NCI-H69 (cell line): Measurements from ENCODE around the gene CYP27A1.
"Not testable (repeated sequence)": the region's sequence is repeated elsewhere in the genome, so short reads cannot be mapped to it uniquely, and the experiment has no call there.

Source experiments
- DNase-seq: peaks from one replicate; lab custom pipeline; 2025; lab: John Stamatoyannopoulos, UW

Gene CYP27A1

GRCh38 chr2:218781691-218782527, at the start of gene CYP27A1:
CYP27A1 (plus strand) TSS chr2:218782147; CDS start chr2:218782183, 36 bp downstream.
- DNase-seq, result peak; percentile 68

DNA sequence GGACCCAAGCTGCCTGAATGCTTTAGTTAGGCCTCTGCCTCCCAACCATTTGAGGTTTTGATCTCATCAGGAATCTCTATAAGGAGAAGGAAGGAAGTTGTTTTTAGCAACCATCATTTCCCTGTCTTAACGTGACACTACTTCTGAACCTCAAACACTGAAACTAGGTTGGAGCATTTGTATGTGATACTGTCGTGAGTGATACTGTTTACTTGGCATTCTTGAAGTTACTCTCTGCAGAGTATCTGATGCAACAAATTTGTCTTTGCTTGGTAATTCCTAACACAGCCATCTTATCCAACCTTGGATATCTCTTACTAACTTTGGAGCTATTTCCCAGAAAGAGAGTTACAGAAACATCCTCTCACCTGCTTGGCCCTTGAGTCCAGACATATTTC, 49.2 kb upstream of the CYP27A1 start:
- DNase-seq, result no peak

GRCh38 chr2:218733171-218734021, 48.6 kb upstream of the CYP27A1 start:
- peak; percentile 16 for DNase-seq

DNA sequence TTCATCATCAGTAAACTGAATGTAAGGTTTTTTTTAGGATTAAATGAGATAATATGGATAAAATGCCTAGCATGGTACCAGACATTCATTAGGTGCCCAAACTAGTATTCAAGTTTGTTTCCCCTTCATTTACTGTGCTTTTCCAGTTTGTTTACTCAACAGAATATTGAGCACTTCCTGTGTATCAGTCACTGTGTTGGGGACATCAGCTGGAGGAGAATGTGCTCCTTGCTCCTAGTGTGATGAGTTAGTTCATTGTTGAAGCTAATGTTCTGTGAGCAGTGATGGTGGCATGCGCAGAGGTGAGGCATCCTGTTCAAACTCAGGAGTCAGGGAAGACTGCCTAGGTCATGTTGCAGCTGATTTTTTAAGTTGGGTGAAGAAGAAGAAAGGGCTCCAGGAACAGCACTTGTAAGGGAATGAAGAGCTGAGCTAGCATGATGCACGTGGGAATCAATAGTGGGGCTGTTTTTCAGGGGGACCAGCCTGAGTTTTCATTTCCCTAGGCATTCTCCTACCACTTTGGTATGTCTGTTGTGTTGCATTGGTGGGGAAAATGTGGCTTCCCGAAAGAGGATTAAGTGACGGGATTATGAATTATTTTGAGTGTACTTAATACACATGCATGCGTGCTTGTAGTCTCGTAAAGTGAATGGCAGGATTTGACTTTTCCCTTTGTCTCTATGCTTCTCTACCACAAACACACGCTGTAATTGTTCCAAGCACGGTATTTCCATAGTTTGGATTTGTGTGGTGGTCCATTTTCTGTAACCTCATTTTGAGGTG, 47.6 kb upstream of the CYP27A1 start:
- no peak for DNase-seq

DNA sequence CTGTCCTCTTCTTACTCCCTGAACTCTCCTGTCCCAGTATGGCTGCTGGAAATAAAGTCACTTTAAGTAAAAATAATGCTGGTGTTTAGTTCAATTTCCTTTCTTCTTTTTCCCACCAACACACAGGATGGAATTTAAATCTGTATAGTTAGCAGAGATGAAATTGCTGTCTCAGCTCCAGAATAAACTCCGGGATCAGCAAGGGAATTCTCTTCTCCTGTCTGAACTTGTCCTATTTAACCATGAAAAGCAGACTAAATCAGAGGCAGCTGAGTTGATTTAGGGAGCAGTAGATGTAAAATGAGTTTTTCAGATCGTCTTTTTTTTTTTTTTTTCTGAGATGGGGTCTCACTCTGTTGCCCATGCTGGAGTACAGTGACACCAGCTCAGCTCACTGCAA, 45.4 kb upstream of the CYP27A1 start:
- no peak for DNase-seq

- no peak for DNase-seq
Observed at GRCh38 chr2:218743068-218743467, 38.9 kb upstream of the CYP27A1 start.

- DNase-seq, result no peak
Observed at GRCh38 chr2:218744615-218745014, 37.3 kb upstream of the CYP27A1 start.

DNA sequence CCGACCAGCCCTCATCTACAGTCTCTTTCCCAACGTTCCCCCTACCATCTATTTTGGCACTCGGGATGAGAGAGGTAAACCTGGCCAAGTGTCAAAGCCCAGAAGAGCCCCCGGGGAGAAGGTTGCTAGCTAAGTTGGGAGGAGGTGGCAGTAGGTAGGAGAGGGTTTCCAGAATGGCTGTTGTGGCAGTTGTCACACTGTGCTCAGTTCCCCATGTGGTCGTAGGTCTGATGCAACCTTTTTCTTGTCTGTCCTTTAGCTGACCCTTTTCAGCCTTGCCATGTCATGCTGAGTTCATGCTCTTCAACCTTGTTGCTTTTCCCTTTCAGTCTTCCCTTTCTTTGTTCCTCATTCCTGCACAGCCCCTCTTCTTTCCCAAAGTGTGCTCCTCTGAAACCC, 36.8 kb upstream of the CYP27A1 start:
- DNase-seq, result no peak

DNA sequence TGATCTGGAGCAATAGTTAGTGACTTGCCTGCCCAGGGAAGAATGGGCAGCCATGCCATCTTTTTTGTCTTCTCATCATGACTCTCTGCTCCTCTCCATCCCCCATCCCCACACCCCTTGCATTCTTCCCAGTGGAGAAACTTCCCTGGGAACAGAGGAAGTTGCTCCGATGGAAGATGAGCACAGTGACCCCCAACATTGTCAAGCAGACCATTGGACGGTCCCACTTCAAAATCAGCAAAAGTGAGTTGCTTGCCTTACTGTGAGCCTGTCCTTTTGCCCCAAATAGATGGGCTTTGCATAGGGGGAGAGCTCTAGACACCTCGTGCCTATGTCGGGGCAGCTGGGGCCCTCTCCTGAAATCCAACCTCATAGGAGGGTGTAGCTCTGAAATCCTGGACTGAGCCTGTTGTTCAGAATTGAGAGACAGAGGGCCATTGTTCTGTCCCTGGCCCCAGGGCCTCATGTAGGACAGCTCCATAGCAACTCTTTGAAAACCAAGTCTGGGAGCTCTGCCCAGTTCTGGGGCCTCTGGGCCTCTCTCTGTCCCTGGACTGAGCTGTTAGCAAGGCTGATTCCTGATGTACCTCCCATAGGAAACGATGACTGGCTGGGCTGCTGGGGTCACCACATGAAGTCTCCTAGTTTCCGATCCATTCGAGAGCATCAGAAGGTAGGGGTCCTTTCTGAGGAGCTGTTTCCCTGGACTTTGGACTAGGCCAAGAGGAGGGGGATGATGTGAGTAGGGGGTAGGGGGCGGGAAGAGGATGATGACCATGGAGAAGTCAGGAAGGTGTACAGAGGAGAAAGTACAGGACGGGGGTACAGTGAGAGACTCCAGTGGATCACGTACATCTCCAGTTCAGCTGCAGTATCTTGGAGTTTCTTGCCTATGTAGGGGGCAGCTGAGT, 36.1 kb upstream of the CYP27A1 start:
- DNase-seq, result no peak

GRCh38 chr2:218746470-218746795, 35.5 kb upstream of the CYP27A1 start:
- DNase-seq, result no peak

GRCh38 chr2:218746960-218747359, 35.0 kb upstream of the CYP27A1 start:
- DNase-seq, result no peak

GRCh38 chr2:218748741-218749441, 33.1 kb upstream of the CYP27A1 start:
- DNase-seq, result no peak

DNA sequence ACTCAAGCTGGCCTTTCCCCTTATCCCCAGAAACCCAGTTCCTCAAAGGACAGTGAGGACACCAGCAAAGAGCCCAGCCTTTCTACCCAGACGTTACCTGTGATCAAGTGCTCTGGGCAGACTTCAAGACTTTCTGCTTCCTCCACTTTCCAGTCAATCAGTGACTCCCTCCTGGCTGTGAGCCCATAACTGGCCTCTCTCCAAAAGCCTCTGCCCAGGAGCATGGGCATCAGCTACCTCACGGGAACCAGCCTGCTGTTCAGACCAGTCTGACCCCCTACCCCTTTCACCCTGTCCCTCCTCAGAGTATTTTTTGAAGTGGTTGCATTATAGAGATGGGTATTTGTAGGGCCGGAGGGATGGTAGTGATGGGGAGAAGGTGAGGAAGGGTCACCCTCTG, 27.7 kb upstream of the CYP27A1 start:
- DNase-seq, result no peak

- no peak for DNase-seq
Observed at GRCh38 chr2:218754781-218755180, 27.2 kb upstream of the CYP27A1 start.

DNA sequence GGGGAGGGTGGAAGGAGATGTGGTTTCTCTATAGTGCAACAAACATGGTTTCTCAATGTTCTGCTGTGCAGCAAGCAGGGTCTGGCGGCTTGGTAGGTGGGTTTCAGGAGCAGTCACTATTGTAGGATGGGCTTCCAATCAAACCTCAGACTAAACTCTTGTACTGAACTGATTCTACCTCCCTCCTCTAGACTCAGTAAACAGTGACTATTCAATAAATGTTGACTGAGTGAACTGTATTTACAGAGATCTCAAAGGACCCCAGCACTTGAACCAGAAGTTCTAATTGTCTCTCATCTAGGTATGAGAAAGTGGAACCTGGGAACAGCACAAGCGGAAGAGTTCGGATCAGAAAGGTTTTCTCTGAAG, 26.8 kb upstream of the CYP27A1 start:
- no peak for DNase-seq

DNA sequence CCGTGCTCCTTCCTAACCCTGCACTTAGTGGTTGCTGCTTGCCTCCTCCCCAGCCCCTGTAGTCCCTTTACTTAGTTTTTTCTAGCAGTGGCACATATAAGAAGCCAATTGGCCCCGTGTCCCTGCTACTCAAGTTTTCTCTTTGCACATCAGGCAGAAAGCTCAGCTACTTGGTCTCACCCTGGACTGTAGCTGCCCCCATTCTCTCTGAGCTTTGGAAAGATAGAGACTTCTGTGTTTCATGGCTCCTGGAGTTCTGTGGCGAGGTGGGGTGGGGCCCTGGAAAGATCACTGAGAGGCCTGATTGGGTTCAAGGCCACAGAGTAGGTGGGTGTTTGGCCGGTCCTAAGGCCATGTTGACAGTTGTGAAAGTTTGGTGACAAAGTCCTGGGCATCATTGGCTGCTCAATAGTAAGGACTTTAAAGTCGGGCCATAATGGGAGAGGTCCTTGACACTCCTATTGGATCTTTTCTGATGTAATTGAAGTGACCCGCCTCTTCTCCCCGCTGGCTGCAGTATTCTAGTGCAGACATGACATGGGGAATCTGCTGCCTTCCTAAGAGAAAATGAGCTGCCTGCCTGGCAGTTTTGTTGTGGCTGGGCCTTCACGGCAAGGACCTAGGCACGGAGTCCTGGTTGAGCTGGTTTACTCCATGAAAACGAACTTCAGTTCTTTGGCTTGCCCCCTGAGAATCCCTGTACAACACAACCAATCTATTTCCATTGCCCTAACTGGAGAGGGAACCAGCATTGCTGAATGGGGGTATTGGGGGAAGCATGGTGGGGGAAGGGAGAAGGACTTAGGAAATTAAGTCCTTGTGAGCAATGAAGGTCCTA, 26.2 kb upstream of the CYP27A1 start:
- no peak for DNase-seq

DNA sequence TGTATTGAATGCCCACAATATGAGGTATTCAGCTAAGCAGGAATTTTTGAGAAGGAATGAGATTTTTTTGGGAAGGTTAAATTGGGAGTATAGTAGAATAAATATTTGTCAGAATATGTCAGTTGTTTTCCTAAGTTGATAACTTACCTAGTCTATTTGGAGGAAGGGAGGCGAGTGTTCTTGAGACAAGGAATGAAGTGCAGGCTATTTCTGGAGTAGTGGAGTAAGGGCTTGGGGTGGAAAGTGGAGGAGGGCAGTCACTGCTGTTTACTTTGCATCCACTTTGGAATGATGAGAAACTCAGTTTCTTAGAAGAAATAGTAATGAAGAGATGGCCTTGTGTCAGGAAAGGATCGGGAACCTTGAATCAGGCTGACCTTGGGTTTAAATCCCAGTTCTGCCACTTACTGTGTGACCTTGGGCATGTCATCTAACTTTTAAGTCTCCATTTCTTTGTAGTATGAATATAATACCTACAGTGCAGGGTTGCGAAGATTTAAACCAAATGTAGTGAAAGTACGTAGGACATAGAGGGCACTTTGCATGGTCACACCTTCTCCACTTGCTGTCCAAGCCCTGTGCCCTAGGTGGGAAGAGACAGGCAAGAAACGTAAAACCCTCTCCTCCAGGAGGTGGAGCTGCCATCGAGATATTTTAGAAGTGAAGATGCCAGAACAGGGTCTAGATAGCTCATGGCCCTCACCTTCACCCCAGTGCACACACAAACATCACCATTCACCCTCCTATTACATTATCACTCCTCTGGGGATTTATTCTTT, 25.2 kb upstream of the CYP27A1 start:
- DNase-seq, result no peak

- DNase-seq, result no peak
Observed at GRCh38 chr2:218761795-218762194, 20.2 kb upstream of the CYP27A1 start.

DNA sequence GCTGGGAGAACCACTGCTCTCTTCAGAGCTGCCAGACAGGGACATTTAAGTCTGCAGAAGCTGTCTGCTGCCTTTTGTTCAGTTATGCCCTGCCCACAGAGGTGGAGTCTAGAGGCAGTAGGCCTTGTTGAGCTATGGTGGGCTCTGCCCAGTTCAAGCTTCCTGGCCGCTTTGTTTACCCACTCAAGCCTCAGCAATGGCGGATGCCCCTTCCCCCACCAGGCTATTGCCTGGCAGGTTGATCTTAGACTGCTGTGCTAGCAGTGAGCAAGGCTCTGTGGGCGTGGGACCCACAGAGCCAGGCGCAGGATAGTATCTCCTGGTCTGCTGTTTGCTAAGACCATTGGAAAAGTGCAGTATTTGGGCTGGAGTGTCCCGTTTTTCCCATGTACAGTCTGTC, 9.2 kb upstream of the CYP27A1 start:
- DNase-seq, result not testable (repeated sequence)
